ENCODE data around the gene C2CD4A. TPM values are rescaled to one million over a fixed set of nuclear protein-coding genes. Genes with fewer than 3 reads are reported as not detected.

Gene C2CD4A
- total RNA-seq, 1 donor from 2014 or later = not detected

DNA sequence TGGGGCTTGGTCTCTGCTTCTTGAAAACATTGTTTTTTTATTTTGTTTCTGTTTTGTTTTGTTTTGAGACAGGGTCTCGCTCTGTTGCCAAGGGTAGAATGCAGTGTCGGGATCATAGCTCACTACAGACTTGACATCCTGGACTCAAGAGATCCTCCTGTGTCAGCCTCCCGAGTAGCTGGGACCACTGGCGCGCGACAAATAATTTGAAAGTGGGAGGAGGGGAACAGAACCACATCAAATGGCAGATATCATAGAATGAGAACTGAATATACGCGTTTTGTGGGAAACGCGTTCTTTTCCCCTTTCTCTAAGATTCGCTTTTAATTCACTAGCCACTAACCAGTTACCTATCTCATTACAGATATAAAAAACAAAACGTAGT is 5.9 kb upstream of the C2CD4A start:
- peak overlapping the region; percentile 88 for H3K4me2 ChIP-seq
- H2AFZ ChIP-seq (replicated peaks) = peak overlapping the region; percentile 94
- peak overlapping the region; percentile 77 for H3K4me3 ChIP-seq
- Mint-ChIP-seq H3K4me3 (peak overlapping the region; percentile 96), H3K4me1 (peaks cover 17% of the 10 kb centered on the region), H3K27me3 (ENCODE audit: insufficient read depth, low read depth) (peaks cover 46% of the 10 kb centered on the region), H3K36me3 (peaks cover 4% of the 10 kb centered on the region), H3K27ac (peak overlapping the region; percentile 57), H3K9me3 (no peaks in the 10 kb centered on the region)
- H3K79me2 ChIP-seq (ENCODE audit: low read depth) = peaks cover 26% of the 10 kb centered on the region
- no peaks in the 10 kb centered on the region for H3K4me1 ChIP-seq
- DNase-seq (ENCODE audit: low spot score) = no peak
- TF ChIP-seq EZH2 (IDR thresholded peaks at IDR 0.05) (peak; percentile 75), EZH2phosphoT487 (IDR thresholded peaks at IDR 0.05) (no peak)
- TF ChIP-seq, protein P1, sequence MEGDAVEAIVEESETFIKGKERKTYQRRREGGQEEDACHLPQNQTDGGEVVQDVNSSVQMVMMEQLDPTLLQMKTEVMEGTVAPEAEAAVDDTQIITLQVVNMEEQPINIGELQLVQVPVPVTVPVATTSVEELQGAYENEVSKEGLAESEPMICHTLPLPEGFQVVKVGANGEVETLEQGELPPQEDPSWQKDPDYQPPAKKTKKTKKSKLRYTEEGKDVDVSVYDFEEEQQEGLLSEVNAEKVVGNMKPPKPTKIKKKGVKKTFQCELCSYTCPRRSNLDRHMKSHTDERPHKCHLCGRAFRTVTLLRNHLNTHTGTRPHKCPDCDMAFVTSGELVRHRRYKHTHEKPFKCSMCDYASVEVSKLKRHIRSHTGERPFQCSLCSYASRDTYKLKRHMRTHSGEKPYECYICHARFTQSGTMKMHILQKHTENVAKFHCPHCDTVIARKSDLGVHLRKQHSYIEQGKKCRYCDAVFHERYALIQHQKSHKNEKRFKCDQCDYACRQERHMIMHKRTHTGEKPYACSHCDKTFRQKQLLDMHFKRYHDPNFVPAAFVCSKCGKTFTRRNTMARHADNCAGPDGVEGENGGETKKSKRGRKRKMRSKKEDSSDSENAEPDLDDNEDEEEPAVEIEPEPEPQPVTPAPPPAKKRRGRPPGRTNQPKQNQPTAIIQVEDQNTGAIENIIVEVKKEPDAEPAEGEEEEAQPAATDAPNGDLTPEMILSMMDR (IDR thresholded peaks at IDR 0.05) = no peak
- no peak overlapping the region for H3K9ac ChIP-seq
- no peaks in the 10 kb centered on the region for H3K36me3 ChIP-seq
- H4K20me1 ChIP-seq (ENCODE audit: low read depth) = peaks cover 9% of the 10 kb centered on the region
- no peaks in the 10 kb centered on the region for H3K9me3 ChIP-seq (ENCODE audit: low read depth)
- H3F3A ChIP-seq (ENCODE audit: low read depth) = peaks cover 14% of the 10 kb centered on the region
- peaks cover 54% of the 10 kb centered on the region for H3K27me3 ChIP-seq
- no peak overlapping the region for H3K27ac ChIP-seq

DNA sequence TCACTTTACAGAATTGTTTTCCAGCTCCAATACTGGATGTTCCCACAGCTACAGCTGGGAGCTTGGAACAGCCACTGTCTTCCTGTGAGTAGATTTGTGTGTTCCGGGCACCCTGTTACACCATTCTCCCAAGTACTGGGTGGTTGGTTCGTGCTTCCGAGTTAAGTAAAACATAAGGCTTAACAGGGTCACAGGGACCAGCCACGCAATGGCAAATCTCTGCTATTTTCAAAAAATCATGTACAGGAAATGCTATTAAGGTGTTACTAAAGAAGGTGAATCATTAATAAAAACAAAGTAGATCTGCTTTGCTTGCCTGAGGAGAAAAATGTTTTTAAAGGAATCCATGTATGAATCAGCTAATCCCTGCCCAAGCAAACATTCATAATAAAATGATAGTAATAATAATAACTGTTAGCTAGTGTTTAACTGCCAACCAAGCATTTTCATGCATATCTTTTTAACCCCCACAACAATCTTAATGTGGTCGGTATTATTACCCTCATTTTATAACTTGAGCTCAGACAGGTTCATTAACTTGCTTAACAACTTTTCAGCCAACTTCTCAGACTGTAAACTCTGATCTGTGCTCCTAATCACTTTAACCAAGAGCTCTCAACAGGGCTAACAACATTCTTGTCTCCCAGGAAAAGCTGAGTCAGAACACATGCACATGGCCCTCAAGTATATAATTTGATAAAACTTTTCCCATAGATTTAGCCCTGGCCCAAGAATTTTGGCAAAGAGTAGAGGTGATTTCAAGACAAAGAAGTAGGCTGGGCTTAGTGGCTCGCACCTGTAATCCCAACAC is 2.7 kb upstream of the C2CD4A start:
- peaks cover 17% of the 10 kb centered on the region for H4K20me1 ChIP-seq (ENCODE audit: low read depth)
- no peak overlapping the region for H2AFZ ChIP-seq (replicated peaks)
- TF ChIP-seq EZH2phosphoT487 (IDR thresholded peaks at IDR 0.05) (no peak), EZH2 (IDR thresholded peaks at IDR 0.05) (no peak)
- TF ChIP-seq, protein P1 (IDR thresholded peaks at IDR 0.05) = no peak
- no peak overlapping the region for H3K4me2 ChIP-seq
- Mint-ChIP-seq H3K27me3 (ENCODE audit: insufficient read depth, low read depth) (peaks cover 67% of the 10 kb centered on the region), H3K4me3 (no peak overlapping the region), H3K4me1 (peaks cover 25% of the 10 kb centered on the region), H3K27ac (no peak overlapping the region), H3K36me3 (no peaks in the 10 kb centered on the region), H3K9me3 (no peaks in the 10 kb centered on the region)
- peaks cover 16% of the 10 kb centered on the region for H3K4me1 ChIP-seq
- no peak overlapping the region for H3K4me3 ChIP-seq
- H3K36me3 ChIP-seq = no peaks in the 10 kb centered on the region
- no peak overlapping the region for H3K9ac ChIP-seq
- peaks cover 5% of the 10 kb centered on the region for H3K79me2 ChIP-seq (ENCODE audit: low read depth)
- H3K9me3 ChIP-seq (ENCODE audit: low read depth) = no peaks in the 10 kb centered on the region
- H3K27me3 ChIP-seq = peaks cover 86% of the 10 kb centered on the region
- DNase-seq (ENCODE audit: low spot score) = no peak
- peaks cover 35% of the 10 kb centered on the region for H3F3A ChIP-seq (ENCODE audit: low read depth)
- H3K27ac ChIP-seq = no peak overlapping the region

DNA sequence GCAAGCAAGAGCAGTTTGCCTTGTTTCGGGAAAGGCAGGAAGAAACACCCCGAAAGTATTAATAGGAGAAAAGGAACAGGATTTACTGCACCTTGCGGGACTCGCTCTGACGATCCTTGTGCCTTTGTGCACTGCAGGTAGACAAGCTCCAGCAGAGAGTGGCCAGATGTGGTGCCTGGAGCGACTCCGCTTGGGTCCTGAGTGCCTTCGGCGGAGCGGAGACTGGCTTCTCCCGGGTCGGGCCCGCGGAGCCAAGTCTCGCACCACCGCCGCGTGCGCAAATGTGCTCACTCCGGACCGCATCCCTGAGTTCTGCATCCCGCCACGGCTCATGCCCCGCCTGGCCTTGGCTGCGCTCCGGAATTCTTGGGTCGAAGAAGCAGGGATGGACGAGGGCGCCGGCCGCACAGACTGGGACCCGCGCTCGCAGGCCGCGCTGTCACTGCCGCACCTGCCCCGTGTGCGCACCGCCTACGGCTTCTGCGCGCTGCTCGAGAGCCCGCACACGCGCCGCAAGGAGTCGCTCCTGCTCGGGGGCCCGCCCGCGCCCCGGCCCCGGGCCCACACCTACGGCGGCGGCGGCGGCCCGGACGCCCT is 769 bp downstream of the C2CD4A start:
- H3K9me3 ChIP-seq (ENCODE audit: low read depth) = no peaks in the 10 kb centered on the region
- peaks cover 86% of the 10 kb centered on the region for H3K27me3 ChIP-seq
- H2AFZ ChIP-seq (replicated peaks) = no peak overlapping the region
- H3K4me3 ChIP-seq = peak overlapping the region; percentile 42
- H3K4me1 Mint-ChIP-seq = peaks cover 15% of the 10 kb centered on the region
- no peaks in the 10 kb centered on the region for H3K9me3 Mint-ChIP-seq
- H3K27ac ChIP-seq = no peak overlapping the region
- H3K27me3 Mint-ChIP-seq (ENCODE audit: insufficient read depth, low read depth) = peaks cover 49% of the 10 kb centered on the region
- H3F3A ChIP-seq (ENCODE audit: low read depth) = peaks cover 24% of the 10 kb centered on the region
- no peaks in the 10 kb centered on the region for H3K36me3 ChIP-seq
- peak; percentile 62 for DNase-seq (ENCODE audit: low spot score)
- no peaks in the 10 kb centered on the region for H3K79me2 ChIP-seq (ENCODE audit: low read depth)
- no peak overlapping the region for H3K9ac ChIP-seq
- H3K4me3 Mint-ChIP-seq = peak overlapping the region; percentile 85
- H4K20me1 ChIP-seq (ENCODE audit: low read depth) = peaks cover 19% of the 10 kb centered on the region
- H3K36me3 Mint-ChIP-seq = no peaks in the 10 kb centered on the region
- TF ChIP-seq EZH2phosphoT487 (IDR thresholded peaks at IDR 0.05) (peak; percentile 81), EZH2 (IDR thresholded peaks at IDR 0.05) (peak; percentile 85)
- TF ChIP-seq, protein P1 (IDR thresholded peaks at IDR 0.05) = peak; percentile 18
- H3K4me2 ChIP-seq = peak overlapping the region; percentile 78
- peaks cover 16% of the 10 kb centered on the region for H3K4me1 ChIP-seq
- no peak overlapping the region for H3K27ac Mint-ChIP-seq
